Pons (tissue), 1 donor: ENCODE results near the gene ERGIC1.
A peak's percentile ranks its signal among the peaks of the same experiment; 100 is the strongest.

Source experiments
- DNase-seq: peaks from one replicate; pipeline ENCODE4 v3.0.0-alpha.2; 2016; ENCODE audit warnings: low spot score

ERGIC1 gene

GRCh38 chr5:172950176-172950965, 116.3 kb downstream of the ERGIC1 start:
- no peak for DNase-seq

DNA sequence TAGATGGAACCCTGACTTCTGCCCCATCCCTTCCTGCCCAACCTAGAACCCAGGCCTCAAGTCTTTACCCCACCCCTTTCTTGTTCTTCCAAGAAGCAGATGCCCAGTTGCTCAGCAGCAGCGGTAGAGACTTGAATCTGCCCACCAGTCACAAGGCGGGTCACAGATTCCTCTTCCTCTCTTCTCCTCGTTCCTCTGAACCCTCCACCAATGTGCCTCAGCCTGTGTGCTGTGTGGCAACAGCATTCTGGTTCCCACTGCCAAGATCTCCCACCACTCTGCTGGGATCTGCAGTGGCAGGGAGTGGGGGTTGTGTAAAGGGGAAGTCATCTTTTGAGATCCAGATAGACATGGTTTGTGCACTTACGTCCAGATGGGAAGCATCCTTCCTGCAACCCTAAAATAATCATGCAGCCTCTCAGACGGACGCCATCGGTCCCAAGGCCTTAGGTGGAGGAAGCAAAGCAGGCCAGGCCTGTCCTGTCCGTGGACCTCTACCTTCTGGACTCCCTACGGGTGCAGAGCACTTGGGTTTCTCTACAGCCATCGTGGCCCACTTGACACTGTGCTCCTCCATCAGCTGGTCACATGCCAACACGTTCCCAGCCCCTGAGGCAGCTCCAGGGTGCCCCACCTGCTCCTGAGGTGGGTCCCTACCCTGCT, 117.5 kb downstream of the ERGIC1 start:
- no peak for DNase-seq

GRCh38 chr5:172952034-172952511, 118.0 kb downstream of the ERGIC1 start:
- no peak for DNase-seq

GRCh38 chr5:172953776-172954675, 120.0 kb downstream of the ERGIC1 start:
- DNase-seq, result no peak

- no peak for DNase-seq
These were observed 120.7 kb downstream of the ERGIC1 start for GRCh38 chr5:172954751-172955159.

- no peak for DNase-seq
These were observed 122.2 kb downstream of the ERGIC1 start for GRCh38 chr5:172956228-172956627.

- DNase-seq, result peak; percentile 72
These were observed 122.9 kb downstream of the ERGIC1 start for GRCh38 chr5:172956936-172957335.

DNA sequence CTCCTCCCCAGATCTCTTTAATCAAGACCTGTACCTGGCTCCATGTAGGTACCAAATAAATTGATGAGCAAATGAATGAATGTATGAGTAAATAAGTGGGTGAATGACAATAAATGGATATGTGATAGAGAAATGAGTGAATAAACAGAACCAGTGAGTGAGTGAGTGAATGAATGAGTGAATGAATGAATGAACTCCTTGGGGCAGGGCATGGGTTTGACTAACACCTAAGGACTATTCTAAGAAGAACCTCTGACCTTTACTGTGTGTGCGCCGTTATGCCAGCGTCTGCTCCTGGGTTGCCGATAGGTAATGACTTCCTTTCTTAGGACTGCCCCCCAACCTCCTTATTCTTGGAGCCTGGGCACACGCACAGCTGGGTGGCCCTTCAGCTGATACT, 123.4 kb downstream of the ERGIC1 start:
- no peak for DNase-seq

- peak; percentile 30 for DNase-seq
These were observed 124.4 kb downstream of the ERGIC1 start for GRCh38 chr5:172958331-172959046.

- no peak for DNase-seq
These were observed 126.1 kb downstream of the ERGIC1 start for GRCh38 chr5:172959824-172960799.

DNA sequence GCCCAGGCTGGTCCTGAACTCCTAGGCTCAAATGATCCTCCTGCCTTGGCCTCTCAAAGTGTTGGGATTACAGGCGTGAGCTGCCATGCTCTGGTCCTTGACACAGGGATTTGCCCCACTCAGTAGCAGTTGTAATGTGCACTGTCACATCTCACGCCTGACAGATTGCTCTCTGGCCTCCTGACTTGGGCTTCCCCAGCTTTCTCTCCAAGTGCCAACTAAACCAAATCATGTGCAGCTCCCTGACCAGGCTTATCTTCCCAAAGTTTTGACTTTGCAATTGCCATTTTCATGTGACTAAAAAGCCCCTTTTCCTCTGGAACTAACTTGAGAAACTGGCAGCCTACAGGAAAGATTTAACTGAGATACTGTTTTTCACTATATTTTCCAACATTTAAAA, 135.9 kb downstream of the ERGIC1 start:
- DNase-seq, result no peak

GRCh38 chr5:172971482-172971881, 137.4 kb downstream of the ERGIC1 start:
- DNase-seq, result no peak

- DNase-seq, result no peak
These were observed 138.5 kb downstream of the ERGIC1 start for GRCh38 chr5:172972552-172972951.

- DNase-seq, result no peak
These were observed 139.3 kb downstream of the ERGIC1 start for GRCh38 chr5:172973127-172973916.

DNA sequence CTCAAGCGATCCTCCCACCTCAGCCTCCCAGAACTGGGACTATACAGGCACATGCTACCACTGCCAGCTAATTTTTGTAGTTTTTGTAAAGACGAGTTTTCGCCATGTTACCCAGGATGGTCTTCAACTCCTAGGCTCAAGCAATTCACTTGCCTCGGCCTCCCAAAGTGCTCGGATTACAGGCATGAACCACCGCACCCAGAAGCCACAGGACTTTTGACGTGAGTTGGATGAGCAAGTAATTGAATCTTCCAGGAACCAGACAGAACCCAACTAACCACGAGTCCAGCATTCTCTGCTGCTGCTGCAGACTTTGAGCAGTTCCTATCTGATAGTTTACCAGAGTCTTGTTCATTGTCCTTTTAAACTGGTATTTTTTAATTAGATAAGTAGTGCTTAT, 139.9 kb downstream of the ERGIC1 start:
- DNase-seq, result no peak

DNA sequence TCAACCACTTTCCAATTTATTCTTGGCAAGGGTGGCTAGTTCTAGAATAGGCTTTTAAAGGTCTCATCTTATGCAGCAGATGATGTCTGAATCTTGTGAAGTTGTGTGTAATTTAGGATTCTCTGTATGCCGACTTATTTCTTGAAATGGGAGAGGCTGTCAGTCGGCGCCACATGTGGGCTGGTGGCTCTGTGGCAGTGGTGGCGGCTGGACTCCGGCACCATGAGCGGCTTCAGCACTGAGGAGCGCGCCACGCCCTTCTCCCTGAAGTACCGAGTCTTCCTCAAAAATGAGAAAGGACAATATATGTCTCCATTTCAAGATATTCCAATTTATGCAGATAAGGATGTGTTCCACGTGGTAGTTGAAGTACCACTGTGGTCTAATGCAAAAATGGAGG, 141.2 kb downstream of the ERGIC1 start:
- no peak for DNase-seq

GRCh38 chr5:172979778-172980177, 145.7 kb downstream of the ERGIC1 start:
- DNase-seq, result no peak

- no peak for DNase-seq
These were observed 147.9 kb downstream of the ERGIC1 start for GRCh38 chr5:172981931-172982330.

DNA sequence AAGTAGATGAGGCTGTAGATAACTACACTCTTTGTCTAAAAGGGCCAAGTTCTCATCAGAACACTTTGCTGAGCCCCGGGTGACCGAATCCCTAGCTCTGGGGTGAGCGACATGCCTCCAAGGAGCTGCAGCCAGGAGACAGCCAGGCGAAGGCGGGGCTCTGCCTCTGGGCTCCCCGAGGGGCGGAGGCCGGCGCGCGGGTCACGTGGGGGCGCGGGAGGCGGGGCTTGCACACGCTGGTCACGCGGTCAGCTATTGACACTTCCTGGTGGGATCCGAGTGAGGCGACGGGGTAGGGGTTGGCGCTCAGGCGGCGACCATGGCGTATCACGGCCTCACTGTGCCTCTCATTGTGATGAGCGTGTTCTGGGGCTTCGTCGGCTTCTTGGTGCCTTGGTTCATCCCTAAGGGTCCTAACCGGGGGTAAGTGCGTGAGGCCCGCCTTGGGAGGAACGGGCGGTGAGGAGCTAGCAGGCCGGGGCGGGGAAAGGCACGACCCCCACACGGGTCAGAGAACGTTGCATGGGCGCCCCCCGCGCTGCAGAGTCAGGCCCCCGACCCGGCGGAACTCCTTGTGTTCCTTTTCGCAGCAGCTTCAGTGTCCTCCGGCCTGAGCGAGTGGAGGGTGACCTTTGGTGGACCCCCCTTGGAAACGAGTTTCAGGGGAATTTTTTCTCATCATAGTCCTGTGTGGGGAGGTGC, 149.6 kb downstream of the ERGIC1 start, which contains the start of gene ATP6V0E1:
Gene ATP6V0E1, plus strand, starts transcription at position 230 of the 702 bp plus-strand sequence. Its CDS starts 90 bp downstream, at position 320.
- DNase-seq, result peak; percentile 91
